OCI-LY1 (cell line): ENCODE measurements around the gene POLDIP2.
A peak's percentile ranks its signal among the peaks of the same experiment; 100 is the strongest.

Experiments
- H2AFZ ChIP-seq: fragments of 200-600 bp; sonication (generic), shearing (Covaris generic); 2 replicates; pipeline ENCODE4 v1.6.0; 2014; ENCODE audit warnings: antibody characterized with exemption, mild to moderate bottlenecking, low read length
- H3F3A ChIP-seq: fragments of 200-600 bp; sonication (generic), shearing (Covaris generic); 2 replicates; pipeline ENCODE4 v1.6.0; 2014; ENCODE audit warnings: mild to moderate bottlenecking, antibody characterized with exemption, low read length, moderate library complexity; ENCODE audit not compliant: insufficient read depth
- H3K27ac ChIP-seq: fragments of 200-600 bp; sonication (generic); 2 replicates; pipeline ENCODE4 v1.5.1; 2014; ENCODE audit warnings: low read length, mixed run types, mild to moderate bottlenecking, low read depth; ENCODE audit not compliant: poor library complexity, severe bottlenecking
- H3K27me3 ChIP-seq: fragments of 200-600 bp; sonication (generic); 2 replicates; pipeline ENCODE4 v1.6.0; 2014; ENCODE audit warnings: antibody characterized with exemption, mild to moderate bottlenecking, low read length, moderate library complexity; ENCODE audit not compliant: insufficient read depth
- H3K36me3 ChIP-seq: fragments of 200-600 bp; sonication (generic); 2 replicates; pipeline ENCODE4 v1.6.1; 2014; ENCODE audit warnings: mild to moderate bottlenecking, antibody characterized with exemption, low read length, moderate library complexity, mixed read lengths; ENCODE audit not compliant: insufficient read depth
- H3K4me1 ChIP-seq: fragments of 200-600 bp; sonication (generic); 2 replicates; pipeline ENCODE4 v1.5.1; 2014; ENCODE audit warnings: mild to moderate bottlenecking, low read length, moderate library complexity; ENCODE audit not compliant: insufficient read depth, severe bottlenecking
- H3K4me2 ChIP-seq: fragments of 200-600 bp; sonication (generic), shearing (Covaris generic); 2 replicates; pipeline ENCODE4 v1.6.1; 2014; ENCODE audit warnings: low read length
- H3K4me3 ChIP-seq: fragments of 200-600 bp; sonication (generic); 2 replicates; pipeline ENCODE4 v1.5.1; 2014; ENCODE audit warnings: low read length, low read depth, mild to moderate bottlenecking, mixed read lengths; ENCODE audit not compliant: poor library complexity, severe bottlenecking
- H3K79me2 ChIP-seq: fragments of 200-600 bp; shearing (Covaris generic); 2 replicates; pipeline ENCODE4 v1.6.1; 2016; ENCODE audit warnings: mixed run types, low read length, mixed read lengths; ENCODE audit not compliant: insufficient read depth
- H3K9ac ChIP-seq: fragments of 200-600 bp; sonication (generic), shearing (Covaris generic); 2 replicates; pipeline ENCODE4 v1.6.1; 2014; ENCODE audit warnings: mild to moderate bottlenecking, low read length, mixed read lengths
- H3K9me2 ChIP-seq: fragments of 200-600 bp; sonication (generic), shearing (Covaris generic); 2 replicates; pipeline ENCODE4 v1.6.1; 2014; ENCODE audit warnings: low read depth, mild to moderate bottlenecking, low read length, mixed read lengths
- H3K9me3 ChIP-seq: fragments of 200-600 bp; shearing (Covaris generic); 2 replicates; pipeline ENCODE4 v1.6.1; 2014; ENCODE audit warnings: low read length, mixed read lengths
- H4K20me1 ChIP-seq: fragments of 200-600 bp; sonication (generic), shearing (Covaris generic); 2 replicates; pipeline ENCODE4 v1.6.0; 2016; ENCODE audit warnings: mild to moderate bottlenecking, low read length; ENCODE audit not compliant: insufficient read depth
- EZH2 ChIP-seq: fragments of 200-600 bp; sonication (generic), shearing (Covaris generic); IDR thresholded peaks from 2 replicates; pipeline ENCODE4 v1.8.0; 2017; ENCODE audit warnings: borderline replicate concordance, mixed run types, mild to moderate bottlenecking, antibody characterized with exemption, low read length, moderate library complexity, mixed read lengths
- TF ChIP-seq, protein P1 (sequence below): fragments of 200-600 bp; sonication (generic), shearing (Covaris generic); IDR thresholded peaks from 2 replicates; pipeline ENCODE4 v1.5.1; 2017; ENCODE audit warnings: mild to moderate bottlenecking, antibody characterized with exemption, low read length, moderate library complexity, mixed read lengths

The POLDIP2 gene

DNA sequence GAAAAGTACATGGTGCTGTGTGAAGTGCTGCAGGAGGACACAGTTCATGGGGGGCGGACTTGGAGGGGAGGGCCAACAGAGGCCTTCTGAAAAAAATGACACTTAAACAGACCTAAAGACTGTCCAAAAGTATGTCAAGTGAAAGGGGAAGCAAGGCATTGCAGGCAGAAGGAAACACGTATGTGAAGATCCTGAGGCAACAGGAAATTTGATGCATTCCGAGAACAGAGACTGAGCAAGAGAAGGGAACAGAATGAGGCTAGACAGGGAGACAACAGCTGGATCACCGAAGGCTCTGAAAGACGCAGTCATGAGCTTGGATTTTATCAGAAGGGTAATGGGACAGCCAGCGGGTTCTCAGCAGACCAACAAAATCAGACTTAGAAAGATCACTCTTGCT, 23.2 kb downstream of the POLDIP2 start:
- Histone ChIP-seq H3K4me1 (peaks cover 26% of the 10 kb centered on the region), H3K27ac (no peak overlapping the region), H3K9me3 (no peaks in the 10 kb centered on the region), H3K4me3 (peak overlapping the region; percentile 84), H3K4me2 (peak overlapping the region; percentile 71), H4K20me1 (no peaks in the 10 kb centered on the region), H3K9me2 (no peaks in the 10 kb centered on the region), H2AFZ (no peak overlapping the region), H3K9ac (peak overlapping the region; percentile 71; the same call in 1 of the 2 replicates), H3F3A (no peaks in the 10 kb centered on the region), H3K36me3 (peaks cover 16% of the 10 kb centered on the region), H3K79me2 (no peaks in the 10 kb centered on the region), H3K27me3 (no peaks in the 10 kb centered on the region)
- no peak for TF ChIP-seq EZH2
- TF ChIP-seq, protein P1, sequence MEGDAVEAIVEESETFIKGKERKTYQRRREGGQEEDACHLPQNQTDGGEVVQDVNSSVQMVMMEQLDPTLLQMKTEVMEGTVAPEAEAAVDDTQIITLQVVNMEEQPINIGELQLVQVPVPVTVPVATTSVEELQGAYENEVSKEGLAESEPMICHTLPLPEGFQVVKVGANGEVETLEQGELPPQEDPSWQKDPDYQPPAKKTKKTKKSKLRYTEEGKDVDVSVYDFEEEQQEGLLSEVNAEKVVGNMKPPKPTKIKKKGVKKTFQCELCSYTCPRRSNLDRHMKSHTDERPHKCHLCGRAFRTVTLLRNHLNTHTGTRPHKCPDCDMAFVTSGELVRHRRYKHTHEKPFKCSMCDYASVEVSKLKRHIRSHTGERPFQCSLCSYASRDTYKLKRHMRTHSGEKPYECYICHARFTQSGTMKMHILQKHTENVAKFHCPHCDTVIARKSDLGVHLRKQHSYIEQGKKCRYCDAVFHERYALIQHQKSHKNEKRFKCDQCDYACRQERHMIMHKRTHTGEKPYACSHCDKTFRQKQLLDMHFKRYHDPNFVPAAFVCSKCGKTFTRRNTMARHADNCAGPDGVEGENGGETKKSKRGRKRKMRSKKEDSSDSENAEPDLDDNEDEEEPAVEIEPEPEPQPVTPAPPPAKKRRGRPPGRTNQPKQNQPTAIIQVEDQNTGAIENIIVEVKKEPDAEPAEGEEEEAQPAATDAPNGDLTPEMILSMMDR = no peak

DNA sequence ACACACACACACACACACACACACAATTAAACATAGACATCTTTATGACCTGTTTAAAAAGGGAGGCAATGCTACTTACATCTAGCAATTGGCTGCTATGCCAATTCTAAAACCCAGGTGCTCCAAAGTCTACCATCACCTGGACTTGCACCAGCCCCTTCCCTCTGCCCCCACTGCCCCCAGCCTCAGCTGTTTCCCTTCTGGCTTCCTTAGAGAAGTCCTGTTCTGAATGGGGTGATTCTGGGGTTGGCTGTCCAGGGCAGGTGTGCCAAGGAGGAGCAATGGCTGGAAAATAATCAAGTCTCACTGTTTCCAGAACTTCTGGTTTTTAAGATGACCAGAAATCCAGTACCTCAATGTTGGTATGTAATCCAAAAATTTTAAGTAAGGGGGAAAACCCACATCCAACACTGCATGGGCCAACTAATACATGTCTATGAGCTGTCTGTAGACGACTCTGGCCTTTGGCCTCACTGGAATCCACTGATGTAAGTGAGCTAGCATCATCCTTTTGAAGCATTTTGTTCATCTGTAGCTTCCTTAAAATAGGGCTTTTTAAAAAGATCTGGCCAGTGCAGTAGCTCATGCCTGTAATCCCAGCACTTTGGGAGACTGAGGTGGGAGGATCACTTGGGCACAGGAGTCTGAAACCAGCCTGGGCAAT, 24.1 kb downstream of the POLDIP2 start:
- Histone ChIP-seq H3F3A (no peaks in the 10 kb centered on the region), H3K9ac (no peak overlapping the region), H3K36me3 (peaks cover 25% of the 10 kb centered on the region), H2AFZ (no peak overlapping the region), H3K27me3 (no peaks in the 10 kb centered on the region), H3K4me2 (no peak overlapping the region; the same call in 1 of the 2 replicates), H3K4me3 (no peak overlapping the region), H3K9me2 (no peaks in the 10 kb centered on the region), H3K4me1 (peaks cover 26% of the 10 kb centered on the region), H4K20me1 (no peaks in the 10 kb centered on the region), H3K27ac (no peak overlapping the region), H3K79me2 (no peaks in the 10 kb centered on the region), H3K9me3 (no peaks in the 10 kb centered on the region)
- TF ChIP-seq, protein P1 = no peak
- TF ChIP-seq EZH2 = no peak

DNA sequence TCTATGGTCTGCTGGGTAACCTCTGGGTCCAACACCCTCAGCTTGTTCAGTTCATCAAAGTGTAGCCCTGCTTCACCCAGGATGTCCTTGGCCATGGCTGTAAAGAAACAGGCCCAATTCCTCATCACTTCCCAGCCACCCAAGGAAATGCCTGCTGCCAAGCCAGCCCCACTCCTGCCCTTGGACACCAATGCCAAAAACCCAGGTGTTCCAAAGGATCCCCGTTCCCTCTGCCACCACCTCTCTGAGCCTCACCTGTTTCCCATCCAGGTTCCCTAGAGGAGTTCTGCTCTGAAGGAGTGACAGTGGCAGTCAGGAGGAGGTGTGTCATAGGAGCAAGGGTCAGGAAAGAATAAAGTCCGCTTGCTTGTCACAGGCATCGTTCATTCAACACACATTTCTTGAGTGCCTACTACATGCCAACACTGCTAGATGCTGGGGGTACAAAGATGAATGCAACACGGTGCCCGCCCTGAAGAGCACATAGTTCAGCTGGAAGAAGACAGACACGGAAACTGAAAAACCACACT, 25.4 kb downstream of the POLDIP2 start:
- Histone ChIP-seq H3K9ac (no peak overlapping the region), H3K27ac (no peak overlapping the region), H3K4me2 (no peak overlapping the region), H3K4me1 (peaks cover 25% of the 10 kb centered on the region), H3K9me2 (no peaks in the 10 kb centered on the region), H4K20me1 (no peaks in the 10 kb centered on the region), H2AFZ (no peak overlapping the region), H3F3A (no peaks in the 10 kb centered on the region), H3K4me3 (no peak overlapping the region), H3K27me3 (no peaks in the 10 kb centered on the region), H3K36me3 (peaks cover 38% of the 10 kb centered on the region), H3K9me3 (no peaks in the 10 kb centered on the region), H3K79me2 (no peaks in the 10 kb centered on the region)
- no peak for TF ChIP-seq EZH2
- TF ChIP-seq, protein P1 = no peak
